ENCODE measurements around the gene ZNRD2. TPM values are rescaled to one million over a fixed set of nuclear protein-coding genes. Genes with fewer than 3 reads are reported as not detected.
"Not testable (repeated sequence)": the region's sequence is repeated elsewhere in the genome, so short reads cannot be mapped to it uniquely, and the experiment has no call there.

Gene ZNRD2
- total RNA-seq, 2 experiments from 2014 or later, result 39.2 to 40.7 TPM

GRCh38 chr11:65564879-65565559 is 5.3 kb upstream of the ZNRD2 start:
- peak overlapping the region; percentile 93 for H3K27ac Mint-ChIP-seq
- peaks cover 51% of the 10 kb centered on the region for H3K4me1 Mint-ChIP-seq (ENCODE audit: low read depth)
- not testable (repeated sequence) for ATAC-seq; DNase-seq; H3K27me3 Mint-ChIP-seq (ENCODE audit: low read depth); H3K9me3 Mint-ChIP-seq (ENCODE audit: insufficient read depth)
- CTCF ChIA-PET, result interaction anchor here (0.9 to 5.7 kb wide), 9 partner anchors 10 to 453 kb away, joined by 3 to 47 read pairs (median 5); partner anchors contain the start of gene TM7SF2
- peaks cover 10% of the 10 kb centered on the region for H3K36me3 Mint-ChIP-seq (ENCODE audit: low read depth)
- peak overlapping the region; percentile 66 for H3K4me3 Mint-ChIP-seq
- POLR2A ChIA-PET, result interaction anchor here (0.5 to 3.5 kb wide), 12 partner anchors 8 to 87 kb away, joined by 3 to 14 read pairs (median 4); partner anchors contain the start of genes MALAT1, PCNX3 and SCYL1

- no peaks in the 10 kb centered on the region for H3K27me3 Mint-ChIP-seq (ENCODE audit: low read depth)
- H3K4me1 Mint-ChIP-seq (ENCODE audit: low read depth), result peaks cover 48% of the 10 kb centered on the region
- peaks cover 14% of the 10 kb centered on the region for H3K36me3 Mint-ChIP-seq (ENCODE audit: low read depth)
- POLR2A ChIA-PET, result interaction anchor here (0.5 to 3.5 kb wide), 13 partner anchors 9 to 79 kb away, joined by 3 to 14 read pairs (median 4); partner anchors contain the start of genes MALAT1, PCNX3 and SCYL1
- peak overlapping the region; percentile 66 for H3K4me3 Mint-ChIP-seq
- ATAC-seq, result peak; percentile 15
- CTCF ChIA-PET, result interaction anchor here (0.9 to 5.7 kb wide), 9 partner anchors 11 to 454 kb away, joined by 3 to 47 read pairs (median 5); partner anchors contain the start of gene TM7SF2
- peak; percentile 61 for DNase-seq
- H3K27ac Mint-ChIP-seq, result peak overlapping the region; percentile 93
- no peaks in the 10 kb centered on the region for H3K9me3 Mint-ChIP-seq (ENCODE audit: insufficient read depth)
Measured at GRCh38 chr11:65565624-65566453, 4.4 kb upstream of the ZNRD2 start.

- peak; percentile 21 for ATAC-seq
- ChIA-PET POLR2A (interaction anchor here (0.6 to 6.0 kb wide), 11 partner anchors 9 to 289 kb away, joined by 3 to 38 read pairs (median 6); partner anchors contain the start of genes MALAT1, MAP3K11, NEAT1 and PCNX3), CTCF (interaction anchor here (0.9 to 4.7 kb wide), 11 partner anchors 11 to 153 kb away, joined by 3 to 95 read pairs (median 4); partner anchors contain the start of genes LTBP3 and PCNX3)
- DNase-seq, result no peak
- no peaks in the 10 kb centered on the region for H3K9me3 Mint-ChIP-seq (ENCODE audit: insufficient read depth)
- peak overlapping the region; percentile 100 for H3K4me3 Mint-ChIP-seq
- H3K36me3 Mint-ChIP-seq (ENCODE audit: low read depth), result peaks cover 27% of the 10 kb centered on the region
- peaks cover 69% of the 10 kb centered on the region for H3K4me1 Mint-ChIP-seq (ENCODE audit: low read depth)
- H3K27ac Mint-ChIP-seq, result peak overlapping the region; percentile 99
- no peaks in the 10 kb centered on the region for H3K27me3 Mint-ChIP-seq (ENCODE audit: low read depth)
Measured at GRCh38 chr11:65569164-65569972, 909 bp upstream of the ZNRD2 start.

- H3K4me1 Mint-ChIP-seq (ENCODE audit: low read depth), result peaks cover 63% of the 10 kb centered on the region
- ChIA-PET POLR2A (interaction anchor here (0.5 to 6.0 kb wide), 15 partner anchors 12 to 773 kb away, joined by 3 to 38 read pairs (median 4); partner anchors contain the start of genes BRMS1, MALAT1, MAP3K11 and NEAT1), CTCF (interaction anchor here (0.8 to 4.7 kb wide), 12 partner anchors 12 to 155 kb away, joined by 3 to 95 read pairs (median 8); no protein-coding TSS in a partner anchor)
Measured at GRCh38 chr11:65571420-65571819, 1.1 kb downstream of the ZNRD2 start.

GRCh38 chr11:65571940-65572339 is 1.7 kb downstream of the ZNRD2 start:
- Mint-ChIP-seq H3K27ac (peak overlapping the region; percentile 99), H3K36me3 (ENCODE audit: low read depth) (peaks cover 33% of the 10 kb centered on the region), H3K4me3 (peak overlapping the region; percentile 100), H3K4me1 (ENCODE audit: low read depth) (peaks cover 61% of the 10 kb centered on the region), H3K27me3 (ENCODE audit: low read depth) (no peaks in the 10 kb centered on the region), H3K9me3 (ENCODE audit: insufficient read depth) (no peaks in the 10 kb centered on the region)
- ChIA-PET POLR2A (interaction anchor here (0.6 to 6.0 kb wide), 13 partner anchors 13 to 327 kb away, joined by 3 to 38 read pairs (median 4); partner anchors contain the start of genes MALAT1, MAP3K11 and PCNX3), CTCF (interaction anchor here (0.8 to 4.7 kb wide), 14 partner anchors 12 to 155 kb away, joined by 3 to 95 read pairs (median 9); partner anchors contain the start of genes PCNX3 and SCYL1)
- ATAC-seq (no peak), DNase-seq (no peak)

More at GRCh38 chr11:65571420-65571819, 1.1 kb downstream of the ZNRD2 start:
- Mint-ChIP-seq H3K27ac (peak overlapping the region; percentile 99), H3K4me3 (peak overlapping the region; percentile 100), H3K9me3 (ENCODE audit: insufficient read depth) (no peaks in the 10 kb centered on the region), H3K27me3 (ENCODE audit: low read depth) (no peaks in the 10 kb centered on the region), H3K36me3 (ENCODE audit: low read depth) (peaks cover 30% of the 10 kb centered on the region)
- ATAC-seq, result no peak
- DNase-seq, result no peak

- H3K4me1 Mint-ChIP-seq (ENCODE audit: low read depth), result peaks cover 61% of the 10 kb centered on the region
- DNase-seq, result peak; percentile 95
- peaks cover 31% of the 10 kb centered on the region for H3K36me3 Mint-ChIP-seq (ENCODE audit: low read depth)
- ChIA-PET CTCF (interaction anchor here (1.0 to 4.7 kb wide), 16 partner anchors 9 to 156 kb away, joined by 3 to 95 read pairs (median 8); partner anchors contain the start of genes PCNX3 and SCYL1), POLR2A (interaction anchor here (0.6 to 6.0 kb wide), 19 partner anchors 13 to 326 kb away, joined by 3 to 38 read pairs (median 4); partner anchors contain the start of genes MALAT1, MAP3K11, NEAT1 and PCNX3)
- ATAC-seq, result peak; percentile 13
- peak within 1 kb of the TSS; percentile 100 for H3K4me3 Mint-ChIP-seq
- no peaks in the 10 kb centered on the region for H3K9me3 Mint-ChIP-seq (ENCODE audit: insufficient read depth)
- H3K27ac Mint-ChIP-seq, result peak within 1 kb of the TSS; percentile 99
- no peaks in the 10 kb centered on the region for H3K27me3 Mint-ChIP-seq (ENCODE audit: low read depth)
Measured at GRCh38 chr11:65572356-65573051, 2.2 kb downstream of the ZNRD2 start, which contains the start of gene FAM89B. Gene FAM89B, plus strand, starts transcription at chr11:65572538. Its CDS starts 132 bp downstream, at chr11:65572670.

- ChIA-PET CTCF (interaction anchor here (0.8 to 4.7 kb wide), 15 partner anchors 10 to 65 kb away, joined by 3 to 95 read pairs (median 9); partner anchors contain the start of genes KCNK7, PCNX3 and SCYL1), POLR2A (interaction anchor here (0.7 to 6.0 kb wide), 11 partner anchors 12 to 138 kb away, joined by 3 to 38 read pairs (median 3); partner anchors contain the start of genes MALAT1, MAP3K11 and PCNX3)
- no peaks in the 10 kb centered on the region for H3K9me3 Mint-ChIP-seq (ENCODE audit: insufficient read depth)
- peaks cover 66% of the 10 kb centered on the region for H3K4me1 Mint-ChIP-seq (ENCODE audit: low read depth)
- DNase-seq, result peak; percentile 43
- ATAC-seq, result no peak
- peak overlapping the region; percentile 83 for H3K4me3 Mint-ChIP-seq
- H3K27ac Mint-ChIP-seq, result peak overlapping the region; percentile 86
- peaks cover 31% of the 10 kb centered on the region for H3K36me3 Mint-ChIP-seq (ENCODE audit: low read depth)
- H3K27me3 Mint-ChIP-seq (ENCODE audit: low read depth), result no peaks in the 10 kb centered on the region
Measured at GRCh38 chr11:65573391-65574079, 3.3 kb downstream of the ZNRD2 start.

GRCh38 chr11:65574109-65574810 is 4.0 kb downstream of the ZNRD2 start:
- peak overlapping the region; percentile 91 for H3K4me3 Mint-ChIP-seq
- ChIA-PET CTCF (interaction anchor here (0.8 to 4.7 kb wide), 8 partner anchors 13 to 41 kb away, joined by 3 to 95 read pairs (median 30); partner anchors contain the start of genes KCNK7 and PCNX3), POLR2A (interaction anchor here (0.7 to 6.0 kb wide), 8 partner anchors 12 to 137 kb away, joined by 3 to 38 read pairs (median 4); partner anchors contain the start of gene MALAT1)
- peaks cover 65% of the 10 kb centered on the region for H3K4me1 Mint-ChIP-seq (ENCODE audit: low read depth)
- H3K27ac Mint-ChIP-seq, result peak overlapping the region; percentile 89
- DNase-seq (peak; percentile 92), ATAC-seq (peak; percentile 26)
- H3K36me3 Mint-ChIP-seq (ENCODE audit: low read depth), result peaks cover 34% of the 10 kb centered on the region
- no peaks in the 10 kb centered on the region for H3K27me3 Mint-ChIP-seq (ENCODE audit: low read depth)
- H3K9me3 Mint-ChIP-seq (ENCODE audit: insufficient read depth), result no peaks in the 10 kb centered on the region
